CD4-positive, alpha-beta memory T cell (primary cell): ENCODE measurements around the gene DMRTB1. TPM values are rescaled to one million over a fixed set of nuclear protein-coding genes. Genes with fewer than 3 reads are reported as not detected.
A peak's percentile ranks its signal among the peaks of the same experiment; 100 is the strongest.

ENCODE experiments used
- CTCF ChIA-PET: fragments of 350-600 bp; sonication (Branson Sonifier 250); formaldehyde crosslinking; loops from one replicate; lab custom pipeline; 2021; ENCODE audit warnings: inconsistent platforms; ENCODE audit not compliant: partially characterized antibody; lab: Charles Lee
- POLR2A ChIA-PET: fragments of 350-600 bp; sonication (Branson Sonifier 250); formaldehyde crosslinking; loops from one replicate; lab custom pipeline; 2021; ENCODE audit not compliant: partially characterized antibody; lab: Charles Lee
- DNase-seq, 5 donors: peaks; one replicate each; pipeline versions ENCODE4 v3.0.0 to v3.0.0-alpha.2; 2020 to 2022; ENCODE audit warnings: mixed read lengths in 1 of 5
- H3K27ac ChIP-seq: one replicate; pipeline ENCODE4 v1.7.0; 2013; ENCODE audit warnings: low read depth, low read length
- H3K27me3 ChIP-seq: 2 replicates; pipeline ENCODE4 v1.7.0; 2013; ENCODE audit warnings: mild to moderate bottlenecking, low read length, moderate library complexity; ENCODE audit not compliant: insufficient read depth
- H3K36me3 ChIP-seq: 2 replicates; pipeline ENCODE4 v1.7.0; 2013; ENCODE audit warnings: mild to moderate bottlenecking, low read length, moderate library complexity; ENCODE audit not compliant: insufficient read depth
- H3K4me1 ChIP-seq: 2 replicates; pipeline ENCODE4 v1.7.0; 2013; ENCODE audit warnings: mild to moderate bottlenecking, low read length, moderate library complexity; ENCODE audit not compliant: insufficient read depth
- H3K4me3 ChIP-seq, 2 donors: one replicate each; pipeline ENCODE4 v1.7.0; 2013; ENCODE audit warnings: low read length in 2 of 2, mild to moderate bottlenecking in 1 of 2
- H3K9me3 ChIP-seq, 2 donors: one replicate each; pipeline ENCODE4 v1.7.0; 2013; ENCODE audit warnings: low read length in 2 of 2, control low read depth in 1 of 2; ENCODE audit not compliant: control insufficient read depth in 1 of 2
- H3K27ac Mint-ChIP-seq, 7 donors: one replicate each; pipeline ENCODE4 v1.8.0; 2020 to 2021; ENCODE audit warnings: mixed read lengths in 7 of 7, mild to moderate bottlenecking in 6 of 7, inconsistent platforms in 3 of 7, moderate library complexity in 3 of 7
- H3K27me3 Mint-ChIP-seq, 2 donors: one replicate each; pipeline ENCODE4 v1.8.0; 2020 to 2021; ENCODE audit warnings: mixed read lengths in 2 of 2
- H3K36me3 Mint-ChIP-seq, 2 donors: one replicate each; pipeline ENCODE4 v1.8.0; 2020 to 2021; ENCODE audit warnings: mixed read lengths in 2 of 2, inconsistent platforms in 1 of 2, mild to moderate bottlenecking in 1 of 2
- H3K4me1 Mint-ChIP-seq, 4 donors: one replicate each; pipeline ENCODE4 v1.8.0; 2020 to 2021; ENCODE audit warnings: mixed read lengths in 4 of 4, mild to moderate bottlenecking in 1 of 4
- H3K4me3 Mint-ChIP-seq, 8 donors: one replicate each; pipeline ENCODE4 v1.8.0; 2020 to 2021; ENCODE audit warnings: mixed read lengths in 8 of 8, mild to moderate bottlenecking in 7 of 8, moderate library complexity in 6 of 8, inconsistent platforms in 3 of 8
- H3K9me3 Mint-ChIP-seq, 8 donors: one replicate each; pipeline ENCODE4 v1.8.0; 2020 to 2021; ENCODE audit warnings: mixed read lengths in 8 of 8, mild to moderate bottlenecking in 5 of 8, inconsistent platforms in 3 of 8, moderate library complexity in 1 of 8
- intact Hi-C: fragments of 100-400 bp; cut with micrococcal nuclease; formaldehyde crosslinking; loops from one replicate; pipeline ENCODE4 v1.15.1; 2023
- polyA plus RNA-seq, 2 donors: library from polyadenylated mRNA; unstranded; fragments of 300-500 nt; fragmentation: Illumina TruSeq; gene quantifications; one replicate each; pipeline ENCODE4 v1.2.3, GENCODE V29; 2021
- total RNA-seq, 2 experiments: library from RNA; stranded (reverse); gene quantifications; one replicate each; pipeline ENCODE4 v1.2.3, GENCODE V29; 2021

The DMRTB1 gene
- total and polyA plus RNA-seq, 4 experiments from 2014 or later = not detected

- no peaks in the 10 kb centered on the region for H3K36me3 ChIP-seq
- intact Hi-C loops = no loop called here
- CTCF ChIA-PET = interaction anchor here (0.9 kb wide), 1 partner anchor 30 kb away, joined by 3 read pairs; no protein-coding TSS in a partner anchor
- Mint-ChIP-seq H3K4me3 (peak overlapping the region in 1 of 8 donors; percentile 2), H3K36me3 (no peaks in the 10 kb centered on the region), H3K27me3 (peaks cover 0 to 2% of the 10 kb centered on the region in 2 donors), H3K27ac (peak overlapping the region in 1 of 7 donors; percentile 51), H3K4me1 (no peaks in the 10 kb centered on the region), H3K9me3 (no peaks in the 10 kb centered on the region)
- H3K27ac ChIP-seq = no peak overlapping the region
- no peak overlapping the region for H3K4me3 ChIP-seq
- POLR2A ChIA-PET = no interaction called here
- no peaks in the 10 kb centered on the region for H3K27me3 ChIP-seq
- peak in 1 of 5 donors; percentile 20 for DNase-seq
- no peaks in the 10 kb centered on the region for H3K4me1 ChIP-seq
- no peaks in the 10 kb centered on the region for H3K9me3 ChIP-seq
These were observed 57.0 kb downstream of the DMRTB1 start for GRCh38 chr1:53516181-53516580.

Other genes starting within 250 kb of the DMRTB1 start
- gene CZIB, start 238.8 kb upstream of the DMRTB1 start, total RNA-seq = 10 to 100 TPM; 82.4 to 82.5 TPM
- 100 to 1,000 TPM in 1 of 2 donors, 10 to 100 TPM in 1; 62.0 to 101 TPM for gene CZIB, start 238.8 kb upstream of the DMRTB1 start, polyA plus RNA-seq
- 10 to 100 TPM; 46.7 to 49.9 TPM for gene MAGOH, start 220.9 kb upstream of the DMRTB1 start, total RNA-seq
- gene MAGOH, start 220.9 kb upstream of the DMRTB1 start, polyA plus RNA-seq = 100 to 1,000 TPM in 1 of 2 donors, 10 to 100 TPM in 1; 70.3 to 104 TPM
- 10 to 100 TPM; 16.3 to 17.6 TPM for gene LRP8, start 131.3 kb upstream of the DMRTB1 start, total RNA-seq
- gene LRP8, start 131.3 kb upstream of the DMRTB1 start, polyA plus RNA-seq = 1 to 10 TPM in 1 of 2 donors, under 1 TPM in 1; 0.91 to 3.7 TPM